ENCODE measurements around the gene NR4A1. TPM values are rescaled to one million over a fixed set of nuclear protein-coding genes. Genes with fewer than 3 reads are reported as not detected.

Gene NR4A1
- total and polyA plus RNA-seq, 10 of the 15 experiments (the other 5 are each of a cell fraction or from before 2014, with no cell fraction given) = 0.05 to 7.9 (median 2.2) TPM; not detected in 1

DNA sequence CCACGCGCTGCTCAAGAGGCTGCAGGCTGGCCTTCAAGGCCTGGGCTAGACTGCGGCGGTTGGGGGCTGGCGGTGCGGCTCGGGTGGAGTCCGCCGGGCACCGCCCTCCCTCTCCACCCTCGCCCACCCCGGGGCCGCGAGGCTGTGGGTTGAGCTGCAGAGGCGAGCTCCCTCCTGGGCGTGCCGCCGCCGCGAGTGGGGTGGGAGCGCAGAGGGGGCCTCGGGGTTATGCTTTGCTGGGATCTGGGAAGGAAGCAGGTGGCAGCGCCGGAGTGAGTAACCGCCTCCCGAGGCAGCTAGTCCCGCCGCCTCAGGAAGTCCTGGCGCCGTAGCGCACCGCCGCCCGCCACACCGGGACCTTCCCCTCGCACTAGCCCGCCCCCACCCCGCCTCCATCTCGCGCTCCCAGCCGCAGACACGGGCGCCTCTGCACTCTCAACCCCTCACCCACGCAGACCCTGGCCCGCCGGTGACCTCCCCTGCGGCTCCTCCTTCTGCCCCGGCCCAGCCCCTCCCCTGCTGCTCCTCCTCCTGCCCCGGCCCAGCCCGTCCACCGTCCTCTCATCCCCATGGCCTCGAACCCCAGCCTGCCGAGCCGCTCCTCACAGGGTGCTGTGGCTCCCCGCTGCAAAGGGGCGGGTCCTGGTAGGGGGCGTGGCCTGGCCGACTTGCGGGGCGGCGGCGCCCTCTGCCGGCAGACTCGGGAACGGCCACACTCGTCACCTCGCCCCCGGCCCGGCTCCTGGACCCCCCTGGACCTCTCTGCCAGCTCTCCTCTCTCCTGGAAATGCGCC, 27.9 kb upstream of the NR4A1 start (continued):
- TF ChIP-seq ESRRA (IDR thresholded peaks at IDR 0.05; ENCODE audit: low read length) = no peak
- peak; percentile 20 to 54; a peak in 1 of 4 replicates for TF ChIP-seq BHLHE40 (IDR thresholded peaks at IDR 0.05; ENCODE audit: borderline replicate concordance in 1 of 2, low read depth in 2 of 2, low read length in 1 of 2)
- TF ChIP-seq, protein P1, sequence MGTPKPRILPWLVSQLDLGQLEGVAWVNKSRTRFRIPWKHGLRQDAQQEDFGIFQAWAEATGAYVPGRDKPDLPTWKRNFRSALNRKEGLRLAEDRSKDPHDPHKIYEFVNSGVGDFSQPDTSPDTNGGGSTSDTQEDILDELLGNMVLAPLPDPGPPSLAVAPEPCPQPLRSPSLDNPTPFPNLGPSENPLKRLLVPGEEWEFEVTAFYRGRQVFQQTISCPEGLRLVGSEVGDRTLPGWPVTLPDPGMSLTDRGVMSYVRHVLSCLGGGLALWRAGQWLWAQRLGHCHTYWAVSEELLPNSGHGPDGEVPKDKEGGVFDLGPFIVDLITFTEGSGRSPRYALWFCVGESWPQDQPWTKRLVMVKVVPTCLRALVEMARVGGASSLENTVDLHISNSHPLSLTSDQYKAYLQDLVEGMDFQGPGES (IDR thresholded peaks at IDR 0.05) = 0 out of 2 replicates have a peak, but pooled peaks have one; percentile 38
- TF ChIP-seq SRF (IDR thresholded peaks at IDR 0.05; ENCODE audit: low read depth in 2 of 2, low read length in 2 of 2) = 0 out of 4 replicates have a peak, but pooled peaks of 1 of the 2 experiments have one; percentile 23
- TF ChIP-seq STAT3 (IDR thresholded peaks at IDR 0.05; ENCODE audit: low read depth, low read length) = no peak
- TF ChIP-seq, protein P2, sequence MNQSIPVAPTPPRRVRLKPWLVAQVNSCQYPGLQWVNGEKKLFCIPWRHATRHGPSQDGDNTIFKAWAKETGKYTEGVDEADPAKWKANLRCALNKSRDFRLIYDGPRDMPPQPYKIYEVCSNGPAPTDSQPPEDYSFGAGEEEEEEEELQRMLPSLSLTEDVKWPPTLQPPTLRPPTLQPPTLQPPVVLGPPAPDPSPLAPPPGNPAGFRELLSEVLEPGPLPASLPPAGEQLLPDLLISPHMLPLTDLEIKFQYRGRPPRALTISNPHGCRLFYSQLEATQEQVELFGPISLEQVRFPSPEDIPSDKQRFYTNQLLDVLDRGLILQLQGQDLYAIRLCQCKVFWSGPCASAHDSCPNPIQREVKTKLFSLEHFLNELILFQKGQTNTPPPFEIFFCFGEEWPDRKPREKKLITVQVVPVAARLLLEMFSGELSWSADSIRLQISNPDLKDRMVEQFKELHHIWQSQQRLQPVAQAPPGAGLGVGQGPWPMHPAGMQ (IDR thresholded peaks at IDR 0.05; ENCODE audit: borderline replicate concordance) = no peak
- peak; percentile 51; the same call in 1 of the 2 replicates for TF ChIP-seq LARP7 (IDR thresholded peaks at IDR 0.05)
- TF ChIP-seq ZNF687 (IDR thresholded peaks at IDR 0.05) = no peak
- peak; percentile 76 for TF ChIP-seq SP1 (IDR thresholded peaks at IDR 0.05; ENCODE audit: low read depth, low read length)
- TF ChIP-seq HDGF (IDR thresholded peaks at IDR 0.05) = 0 out of 2 replicates have a peak, but pooled peaks have one; percentile 83
- no peak for TF ChIP-seq NFYB (IDR thresholded peaks at IDR 0.05; ENCODE audit: insufficient read depth, low read depth, low read length)
- no peak for TF ChIP-seq SMAD5 (IDR thresholded peaks at IDR 0.05; ENCODE audit: low read depth)
- peak; percentile 65 for TF ChIP-seq RAD21 (IDR thresholded peaks at IDR 0.05; ENCODE audit: insufficient read depth, low read depth, low read length)
- TF ChIP-seq YY1 (IDR thresholded peaks at IDR 0.05; ENCODE audit: low read depth, low read length) = peak; percentile 27; the same call in 1 of the 2 replicates
- TF ChIP-seq, protein P3, sequence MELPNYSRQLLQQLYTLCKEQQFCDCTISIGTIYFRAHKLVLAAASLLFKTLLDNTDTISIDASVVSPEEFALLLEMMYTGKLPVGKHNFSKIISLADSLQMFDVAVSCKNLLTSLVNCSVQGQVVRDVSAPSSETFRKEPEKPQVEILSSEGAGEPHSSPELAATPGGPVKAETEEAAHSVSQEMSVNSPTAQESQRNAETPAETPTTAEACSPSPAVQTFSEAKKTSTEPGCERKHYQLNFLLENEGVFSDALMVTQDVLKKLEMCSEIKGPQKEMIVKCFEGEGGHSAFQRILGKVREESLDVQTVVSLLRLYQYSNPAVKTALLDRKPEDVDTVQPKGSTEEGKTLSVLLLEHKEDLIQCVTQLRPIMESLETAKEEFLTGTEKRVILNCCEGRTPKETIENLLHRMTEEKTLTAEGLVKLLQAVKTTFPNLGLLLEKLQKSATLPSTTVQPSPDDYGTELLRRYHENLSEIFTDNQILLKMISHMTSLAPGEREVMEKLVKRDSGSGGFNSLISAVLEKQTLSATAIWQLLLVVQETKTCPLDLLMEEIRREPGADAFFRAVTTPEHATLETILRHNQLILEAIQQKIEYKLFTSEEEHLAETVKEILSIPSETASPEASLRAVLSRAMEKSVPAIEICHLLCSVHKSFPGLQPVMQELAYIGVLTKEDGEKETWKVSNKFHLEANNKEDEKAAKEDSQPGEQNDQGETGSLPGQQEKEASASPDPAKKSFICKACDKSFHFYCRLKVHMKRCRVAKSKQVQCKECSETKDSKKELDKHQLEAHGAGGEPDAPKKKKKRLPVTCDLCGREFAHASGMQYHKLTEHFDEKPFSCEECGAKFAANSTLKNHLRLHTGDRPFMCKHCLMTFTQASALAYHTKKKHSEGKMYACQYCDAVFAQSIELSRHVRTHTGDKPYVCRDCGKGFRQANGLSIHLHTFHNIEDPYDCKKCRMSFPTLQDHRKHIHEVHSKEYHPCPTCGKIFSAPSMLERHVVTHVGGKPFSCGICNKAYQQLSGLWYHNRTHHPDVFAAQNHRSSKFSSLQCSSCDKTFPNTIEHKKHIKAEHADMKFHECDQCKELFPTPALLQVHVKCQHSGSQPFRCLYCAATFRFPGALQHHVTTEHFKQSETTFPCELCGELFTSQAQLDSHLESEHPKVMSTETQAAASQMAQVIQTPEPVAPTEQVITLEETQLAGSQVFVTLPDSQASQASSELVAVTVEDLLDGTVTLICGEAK (IDR thresholded peaks at IDR 0.05; ENCODE audit: borderline replicate concordance) = no peak
- TF ChIP-seq, protein P4, sequence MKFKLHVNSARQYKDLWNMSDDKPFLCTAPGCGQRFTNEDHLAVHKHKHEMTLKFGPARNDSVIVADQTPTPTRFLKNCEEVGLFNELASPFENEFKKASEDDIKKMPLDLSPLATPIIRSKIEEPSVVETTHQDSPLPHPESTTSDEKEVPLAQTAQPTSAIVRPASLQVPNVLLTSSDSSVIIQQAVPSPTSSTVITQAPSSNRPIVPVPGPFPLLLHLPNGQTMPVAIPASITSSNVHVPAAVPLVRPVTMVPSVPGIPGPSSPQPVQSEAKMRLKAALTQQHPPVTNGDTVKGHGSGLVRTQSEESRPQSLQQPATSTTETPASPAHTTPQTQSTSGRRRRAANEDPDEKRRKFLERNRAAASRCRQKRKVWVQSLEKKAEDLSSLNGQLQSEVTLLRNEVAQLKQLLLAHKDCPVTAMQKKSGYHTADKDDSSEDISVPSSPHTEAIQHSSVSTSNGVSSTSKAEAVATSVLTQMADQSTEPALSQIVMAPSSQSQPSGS (IDR thresholded peaks at IDR 0.05; ENCODE audit: low read length) = no peak
- peak; percentile 7 to 8; a peak in 1 of 4 replicates for TF ChIP-seq IKZF2 (IDR thresholded peaks at IDR 0.05)
